Left forelimb (tissue), 1 donor: ENCODE data around the gene PYGB.
"Not testable (repeated sequence)": the region's sequence is repeated elsewhere in the genome, so short reads cannot be mapped to it uniquely, and the experiment has no call there.

Source experiments
- DNase-seq: peaks from one replicate; pipeline ENCODE4 v3.0.0-alpha.2; 2018; ENCODE audit warnings: low spot score

The PYGB gene

GRCh38 chr20:25314497-25315417 is 66.9 kb downstream of the PYGB start:
- DNase-seq, result no peak

- DNase-seq, result no peak
Observed at GRCh38 chr20:25315418-25316210, 67.7 kb downstream of the PYGB start.

- DNase-seq, result no peak
Observed at GRCh38 chr20:25316506-25317190, 68.8 kb downstream of the PYGB start.

GRCh38 chr20:25317351-25318075 is 69.6 kb downstream of the PYGB start:
- DNase-seq, result no peak

- no peak for DNase-seq
Observed at GRCh38 chr20:25318471-25319240, 70.8 kb downstream of the PYGB start.

- DNase-seq, result no peak
Observed at GRCh38 chr20:25319241-25320034, 71.6 kb downstream of the PYGB start.

- no peak for DNase-seq
Observed at GRCh38 chr20:25320035-25320800, 72.3 kb downstream of the PYGB start.

- DNase-seq, result no peak
Observed at GRCh38 chr20:25321262-25321831, 73.5 kb downstream of the PYGB start.

- DNase-seq, result no peak
Observed at GRCh38 chr20:25321991-25322390, 74.1 kb downstream of the PYGB start.

- no peak for DNase-seq
Observed at GRCh38 chr20:25323496-25324246, 75.8 kb downstream of the PYGB start.

GRCh38 chr20:25324412-25324811 is 76.5 kb downstream of the PYGB start:
- no peak for DNase-seq

- no peak for DNase-seq
Observed at GRCh38 chr20:25325073-25325472, 77.2 kb downstream of the PYGB start.

GRCh38 chr20:25325997-25326396 is 78.1 kb downstream of the PYGB start:
- no peak for DNase-seq

- no peak for DNase-seq
Observed at GRCh38 chr20:25327521-25328235, 79.8 kb downstream of the PYGB start.

GRCh38 chr20:25328954-25329498 is 81.1 kb downstream of the PYGB start:
- no peak for DNase-seq

GRCh38 chr20:25334972-25335371 is 87.1 kb downstream of the PYGB start:
- DNase-seq, result not testable (repeated sequence)
